ENCODE measurements around the gene FMO2.

DNA sequence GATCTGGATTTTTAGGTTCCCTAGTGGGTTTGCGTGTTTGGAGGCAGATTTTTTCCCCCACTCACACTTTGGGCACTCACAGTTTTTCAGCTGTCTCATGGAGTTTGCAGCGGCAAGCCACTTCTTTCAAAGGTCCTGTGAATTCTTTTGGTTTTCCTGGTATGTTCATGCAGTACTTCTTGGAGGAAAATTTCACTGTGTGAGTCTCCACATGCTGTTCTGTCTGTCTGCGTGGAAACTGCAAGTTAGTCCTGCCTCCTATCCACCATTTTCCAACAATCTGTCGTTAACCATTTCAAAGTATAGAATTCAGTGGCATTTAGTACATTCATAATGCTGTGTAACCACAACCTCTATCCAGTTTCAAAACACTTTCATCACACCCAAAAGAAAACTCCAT, 62.4 kb downstream of the FMO2 start:
- no peak for TF ChIP-seq POLR2A (IDR thresholded peaks at IDR 0.05)
- TF ChIP-seq, protein P1, sequence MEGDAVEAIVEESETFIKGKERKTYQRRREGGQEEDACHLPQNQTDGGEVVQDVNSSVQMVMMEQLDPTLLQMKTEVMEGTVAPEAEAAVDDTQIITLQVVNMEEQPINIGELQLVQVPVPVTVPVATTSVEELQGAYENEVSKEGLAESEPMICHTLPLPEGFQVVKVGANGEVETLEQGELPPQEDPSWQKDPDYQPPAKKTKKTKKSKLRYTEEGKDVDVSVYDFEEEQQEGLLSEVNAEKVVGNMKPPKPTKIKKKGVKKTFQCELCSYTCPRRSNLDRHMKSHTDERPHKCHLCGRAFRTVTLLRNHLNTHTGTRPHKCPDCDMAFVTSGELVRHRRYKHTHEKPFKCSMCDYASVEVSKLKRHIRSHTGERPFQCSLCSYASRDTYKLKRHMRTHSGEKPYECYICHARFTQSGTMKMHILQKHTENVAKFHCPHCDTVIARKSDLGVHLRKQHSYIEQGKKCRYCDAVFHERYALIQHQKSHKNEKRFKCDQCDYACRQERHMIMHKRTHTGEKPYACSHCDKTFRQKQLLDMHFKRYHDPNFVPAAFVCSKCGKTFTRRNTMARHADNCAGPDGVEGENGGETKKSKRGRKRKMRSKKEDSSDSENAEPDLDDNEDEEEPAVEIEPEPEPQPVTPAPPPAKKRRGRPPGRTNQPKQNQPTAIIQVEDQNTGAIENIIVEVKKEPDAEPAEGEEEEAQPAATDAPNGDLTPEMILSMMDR (IDR thresholded peaks at IDR 0.05) = no peak
